Stimulated activated CD4-positive, alpha-beta T cell treated with anti-CD3 and anti-CD28 coated beads, Interleukin-1b, Interleukin-23, amount 100 ng/mL, for 1 hour (primary cell): ENCODE data around the gene EFNA3.

Experiments used
- DNase-seq, 2 donors: peaks; one replicate each; pipeline ENCODE4 v3.0.0-alpha.2; 2020; ENCODE audit warnings: low read depth in 2 of 2

EFNA3 gene

DNA sequence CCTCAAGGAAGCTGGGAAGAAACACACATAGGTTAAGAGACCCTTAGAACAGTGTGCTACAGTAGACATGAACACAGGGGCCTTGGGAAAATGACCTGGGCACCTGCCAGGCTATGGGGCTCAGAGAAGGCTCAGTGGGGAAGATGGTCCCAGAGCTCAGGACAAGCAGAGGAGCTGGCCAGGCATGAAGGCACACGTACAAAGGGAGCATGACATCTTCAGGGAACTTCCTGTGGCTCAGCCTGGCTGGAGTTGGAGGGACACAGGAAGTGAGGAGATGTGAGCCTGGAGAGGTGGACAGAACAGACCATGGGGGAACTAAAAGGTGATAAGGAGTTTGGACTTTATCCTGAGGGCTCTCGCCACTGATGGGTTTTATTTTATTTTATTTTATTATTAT, 53.2 kb downstream of the EFNA3 start:
- DNase-seq = no peak

DNA sequence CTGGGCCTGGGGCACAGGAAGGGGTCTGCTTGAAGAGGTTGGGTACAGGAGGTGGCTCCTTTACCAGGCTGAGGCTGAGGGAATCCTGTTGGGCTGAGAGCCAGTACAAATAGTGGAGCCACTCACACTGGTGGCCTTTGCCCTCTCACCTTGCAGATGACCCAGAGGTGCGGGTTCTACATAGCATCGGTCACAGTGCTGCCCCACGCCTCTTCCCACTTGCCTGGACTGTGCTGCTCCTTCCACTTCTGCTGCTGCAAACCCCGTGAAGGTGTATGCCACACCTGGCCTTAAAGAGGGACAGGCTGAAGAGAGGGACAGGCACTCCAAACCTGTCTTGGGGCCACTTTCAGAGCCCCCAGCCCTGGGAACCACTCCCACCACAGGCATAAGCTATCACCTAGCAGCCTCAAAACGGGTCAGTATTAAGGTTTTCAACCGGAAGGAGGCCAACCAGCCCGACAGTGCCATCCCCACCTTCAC, 55.2 kb downstream of the EFNA3 start:
- no peak for DNase-seq

DNA sequence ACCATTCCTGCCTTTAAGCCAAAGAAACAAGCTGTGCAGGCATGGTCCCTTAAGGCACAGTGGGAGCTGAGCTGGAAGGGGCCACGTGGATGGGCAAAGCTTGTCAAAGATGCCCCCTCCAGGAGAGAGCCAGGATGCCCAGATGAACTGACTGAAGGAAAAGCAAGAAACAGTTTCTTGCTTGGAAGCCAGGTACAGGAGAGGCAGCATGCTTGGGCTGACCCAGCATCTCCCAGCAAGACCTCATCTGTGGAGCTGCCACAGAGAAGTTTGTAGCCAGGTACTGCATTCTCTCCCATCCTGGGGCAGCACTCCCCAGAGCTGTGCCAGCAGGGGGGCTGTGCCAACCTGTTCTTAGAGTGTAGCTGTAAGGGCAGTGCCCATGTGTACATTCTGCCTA, 55.7 kb downstream of the EFNA3 start:
- no peak for DNase-seq

DNA sequence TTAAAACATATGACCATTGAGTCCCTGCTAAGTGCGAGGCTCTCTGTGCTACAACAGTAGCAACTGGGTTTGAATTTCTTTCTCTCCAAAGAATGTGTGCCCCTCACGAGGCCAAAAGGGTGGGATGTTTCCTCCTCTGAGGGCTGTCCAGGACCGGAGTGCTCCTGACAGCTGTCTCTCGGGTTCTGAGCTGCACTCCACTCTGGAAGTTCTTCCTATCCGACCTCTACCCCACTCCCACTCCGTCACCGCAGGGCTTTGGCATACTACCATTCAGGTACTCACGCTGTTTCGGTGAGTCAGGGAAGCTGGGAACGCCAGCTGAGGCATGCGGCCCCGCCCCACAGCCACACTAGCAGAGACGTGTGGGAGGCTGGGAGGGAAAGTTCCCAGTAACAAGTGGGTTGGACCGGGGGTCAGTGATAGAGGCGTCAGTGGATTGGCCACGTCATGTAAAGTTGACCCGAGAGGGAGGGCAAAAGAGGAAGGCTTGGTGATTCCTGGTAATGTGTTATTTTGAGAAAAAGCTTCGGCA, 56.3 kb downstream of the EFNA3 start:
- DNase-seq = peak in 1 of 2 donors; percentile 46

DNA sequence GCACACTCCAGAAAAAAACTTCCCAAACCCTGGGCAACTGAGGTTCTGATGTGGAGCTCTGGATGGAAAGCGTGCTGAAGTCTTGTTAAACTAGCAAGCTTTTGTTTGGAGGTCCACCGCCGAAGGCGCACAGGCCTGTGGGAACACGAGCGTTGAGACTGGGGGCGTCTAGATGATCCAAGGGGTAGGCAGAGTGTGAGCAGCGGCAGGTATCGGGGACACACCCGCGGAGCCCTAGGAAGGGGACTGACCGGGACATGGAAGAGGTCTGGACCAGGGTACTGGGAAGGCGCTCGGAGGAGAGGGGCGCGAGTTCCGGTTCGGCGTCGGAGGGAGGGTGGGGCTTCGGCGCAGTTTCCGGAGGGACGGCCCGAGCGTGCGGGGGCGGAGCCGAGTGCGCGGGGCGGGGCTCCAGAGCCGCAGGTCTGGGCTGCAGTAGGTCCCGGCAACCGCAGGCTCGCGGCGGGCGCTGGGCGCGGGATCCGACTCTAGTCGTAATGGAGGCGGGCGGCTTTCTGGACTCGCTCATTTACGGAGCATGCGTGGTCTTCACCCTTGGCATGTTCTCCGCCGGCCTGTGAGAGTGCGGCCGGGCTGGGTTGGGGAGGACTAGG, 56.9 kb downstream of the EFNA3 start, which contains the start of gene SLC50A1:
Gene SLC50A1, plus strand, starts transcription at position 438 of the 614 bp plus-strand sequence. Its CDS starts 60 bp downstream, at position 498.
- peak; percentile 79 to 80 for DNase-seq

DNA sequence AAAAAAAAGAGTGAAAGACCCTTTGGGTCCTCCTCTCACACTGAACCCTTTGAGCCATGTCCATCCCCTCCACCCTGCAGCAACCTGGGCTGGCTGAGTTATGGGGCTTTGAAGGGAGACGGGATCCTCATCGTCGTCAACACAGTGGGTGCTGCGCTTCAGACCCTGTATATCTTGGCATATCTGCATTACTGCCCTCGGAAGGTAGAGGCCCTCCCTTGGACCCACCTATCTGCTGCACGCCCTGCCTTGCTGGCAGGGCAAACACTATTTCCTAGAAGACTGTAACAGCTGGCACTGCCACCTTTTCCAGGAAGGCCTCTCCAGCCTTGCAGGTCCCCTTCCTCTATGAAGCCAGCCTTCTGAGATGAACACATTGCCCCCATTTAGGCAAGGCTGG, 58.1 kb downstream of the EFNA3 start:
- DNase-seq = no peak
